ENCODE results near the gene NYAP2. TPM values are rescaled to one million over a fixed set of nuclear protein-coding genes. Genes with fewer than 3 reads are reported as not detected.

Gene NYAP2
- total RNA-seq, 2 donors from 2014 or later: 0.04 TPM; not detected in 1

DNA sequence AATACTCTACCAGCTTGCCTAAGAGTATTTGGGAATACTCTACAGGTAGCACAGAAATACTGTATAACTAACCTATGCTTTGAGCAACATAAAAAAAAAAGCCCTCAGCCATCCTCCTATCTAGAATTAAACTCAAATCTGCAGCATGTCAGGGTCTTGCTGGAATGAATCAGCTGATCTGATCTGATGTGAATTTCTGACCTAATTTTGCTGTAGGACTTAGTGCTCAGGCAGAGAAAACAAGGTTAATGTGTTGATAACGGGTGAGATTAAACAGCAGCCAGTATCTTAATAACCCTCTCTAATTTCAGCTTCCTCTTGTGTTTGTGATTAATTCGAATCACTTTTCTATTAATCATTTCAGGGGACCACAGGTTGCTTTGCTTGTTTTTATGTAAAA, 16.3 kb downstream of the NYAP2 start:
- no peaks in the 10 kb centered on the region for H3K36me3 Mint-ChIP-seq
- DNase-seq (ENCODE audit: low spot score in 2 of 2) (no peak), ATAC-seq (no peak)
- no peaks in the 10 kb centered on the region for H3K9me3 Mint-ChIP-seq
- H3K27ac Mint-ChIP-seq: no peak overlapping the region

DNA sequence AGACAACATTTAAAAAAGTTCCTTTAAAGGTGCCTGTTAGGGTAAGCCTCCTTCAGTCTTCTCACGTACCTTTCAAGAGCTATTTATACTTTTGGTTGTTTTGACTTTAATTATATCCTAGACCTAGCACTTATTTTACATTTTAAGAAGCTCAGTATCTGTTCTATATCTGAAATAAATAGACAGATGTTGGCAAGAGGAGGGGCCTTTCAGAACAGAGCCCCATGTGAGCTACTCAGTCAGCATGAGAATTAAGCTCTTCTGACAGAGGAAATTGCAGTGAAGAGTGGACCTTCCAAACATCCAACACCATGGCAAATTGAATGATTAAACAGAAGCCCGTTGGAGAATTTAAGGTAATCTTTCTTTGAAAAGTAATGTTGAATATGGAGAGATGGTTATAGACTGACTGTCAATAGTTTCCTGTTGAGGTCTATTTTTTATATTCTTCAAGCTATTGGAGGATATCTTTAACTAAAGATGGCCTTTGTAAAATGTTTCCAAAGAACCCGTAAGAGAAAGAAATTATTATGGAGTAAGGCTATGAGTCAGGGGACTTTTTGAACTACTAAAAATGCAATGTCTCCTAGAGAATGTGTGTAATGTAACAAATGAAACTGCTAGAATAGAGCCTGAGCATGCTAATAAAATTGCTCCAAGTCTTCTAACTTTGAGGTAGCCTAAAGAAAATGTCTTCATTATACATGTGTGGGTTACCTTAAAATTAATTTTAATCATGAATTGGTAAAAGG, 17.3 kb downstream of the NYAP2 start:
- no peak for DNase-seq (ENCODE audit: low spot score in 2 of 2)
- H3K36me3 Mint-ChIP-seq: no peaks in the 10 kb centered on the region
- H3K27ac Mint-ChIP-seq: no peak overlapping the region
- ATAC-seq: no peak
- no peaks in the 10 kb centered on the region for H3K9me3 Mint-ChIP-seq

DNA sequence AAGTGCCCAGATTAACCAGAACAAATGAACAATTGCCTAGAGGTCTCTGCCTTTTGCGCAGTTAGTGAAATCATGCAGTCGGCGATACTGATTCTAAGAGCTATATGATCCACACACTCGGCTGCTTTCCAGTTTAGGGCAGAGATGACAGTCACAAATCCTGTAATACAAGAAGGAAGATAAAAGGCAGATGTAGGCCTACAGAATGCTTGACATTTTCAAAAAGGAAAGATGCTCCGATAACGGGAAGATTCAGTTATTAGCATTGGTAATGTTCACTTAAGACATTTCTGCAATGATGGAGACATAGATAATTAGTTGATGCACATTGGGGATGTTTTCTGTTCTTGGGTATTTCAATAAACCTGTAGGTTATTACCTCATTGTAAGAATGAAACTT, 19.5 kb downstream of the NYAP2 start:
- H3K36me3 Mint-ChIP-seq: no peaks in the 10 kb centered on the region
- no peak overlapping the region for H3K27ac Mint-ChIP-seq
- DNase-seq (ENCODE audit: low spot score in 2 of 2): no peak
- no peak for ATAC-seq
- no peaks in the 10 kb centered on the region for H3K9me3 Mint-ChIP-seq

DNA sequence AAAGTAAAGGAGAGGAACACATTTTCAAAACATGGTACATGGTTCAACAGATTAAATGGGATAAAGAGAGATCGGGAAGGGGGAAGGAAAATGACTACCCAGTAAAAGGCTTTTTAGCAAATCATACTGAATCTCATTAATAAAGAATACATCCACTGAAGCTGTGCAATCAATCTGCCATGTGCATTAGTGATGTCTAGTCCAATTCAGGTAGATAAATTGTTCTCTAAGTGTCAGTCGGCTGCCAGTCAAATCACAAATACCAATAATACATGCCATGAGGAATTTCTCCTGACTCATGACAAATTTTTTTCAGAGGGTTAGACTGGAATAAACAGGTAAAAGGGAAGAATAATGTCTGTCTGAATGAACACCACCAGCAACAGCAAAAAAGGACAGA, 22.6 kb downstream of the NYAP2 start:
- no peak overlapping the region for H3K27ac Mint-ChIP-seq
- ATAC-seq (no peak), DNase-seq (ENCODE audit: low spot score in 2 of 2) (no peak)
- no peaks in the 10 kb centered on the region for H3K36me3 Mint-ChIP-seq
- H3K9me3 Mint-ChIP-seq: no peaks in the 10 kb centered on the region

DNA sequence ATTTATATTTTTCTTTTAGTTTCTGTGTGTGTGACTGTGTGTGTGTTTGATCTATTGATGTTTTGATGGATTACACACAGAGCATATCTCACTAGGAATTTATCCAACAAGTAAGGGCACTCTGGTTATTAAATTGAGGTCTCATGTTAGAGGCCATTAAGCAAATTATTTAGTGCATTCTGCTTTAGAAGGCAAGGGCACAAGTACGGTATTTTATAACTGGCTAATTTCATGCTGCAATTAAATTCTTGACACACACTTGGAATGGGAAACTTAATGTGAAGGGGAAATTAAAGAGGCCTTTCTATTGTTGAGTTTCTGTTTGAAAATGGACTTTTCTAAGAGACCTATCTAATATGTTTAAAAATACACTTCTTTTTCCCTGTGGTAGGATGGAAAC, 25.8 kb downstream of the NYAP2 start:
- ATAC-seq: no peak
- H3K36me3 Mint-ChIP-seq: no peaks in the 10 kb centered on the region
- H3K27ac Mint-ChIP-seq: no peak overlapping the region
- H3K9me3 Mint-ChIP-seq: no peaks in the 10 kb centered on the region
- no peak for DNase-seq (ENCODE audit: low spot score in 2 of 2)

DNA sequence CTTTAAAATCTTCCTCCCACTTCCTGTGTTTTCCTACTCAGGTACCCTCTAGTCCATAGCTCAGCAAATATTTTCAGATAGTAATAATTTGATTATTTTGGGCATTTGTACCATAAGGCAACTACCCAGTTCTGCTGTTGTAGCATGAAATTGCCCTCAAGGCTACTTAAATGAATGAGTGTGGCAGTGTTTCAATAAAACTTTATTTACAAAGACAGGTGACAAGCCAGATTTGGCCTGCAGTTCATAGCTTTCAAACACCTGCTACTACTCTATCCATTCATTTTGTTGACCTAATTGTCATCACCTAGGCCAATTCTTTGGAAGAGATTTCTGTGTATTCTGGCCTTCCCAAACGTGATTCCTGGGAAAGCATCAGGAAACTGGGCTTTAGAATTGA, 28.9 kb downstream of the NYAP2 start:
- Mint-ChIP-seq H3K36me3 (no peaks in the 10 kb centered on the region), H3K9me3 (no peaks in the 10 kb centered on the region), H3K27ac (no peak overlapping the region)
- ATAC-seq (no peak), DNase-seq (ENCODE audit: low spot score in 2 of 2) (no peak)

DNA sequence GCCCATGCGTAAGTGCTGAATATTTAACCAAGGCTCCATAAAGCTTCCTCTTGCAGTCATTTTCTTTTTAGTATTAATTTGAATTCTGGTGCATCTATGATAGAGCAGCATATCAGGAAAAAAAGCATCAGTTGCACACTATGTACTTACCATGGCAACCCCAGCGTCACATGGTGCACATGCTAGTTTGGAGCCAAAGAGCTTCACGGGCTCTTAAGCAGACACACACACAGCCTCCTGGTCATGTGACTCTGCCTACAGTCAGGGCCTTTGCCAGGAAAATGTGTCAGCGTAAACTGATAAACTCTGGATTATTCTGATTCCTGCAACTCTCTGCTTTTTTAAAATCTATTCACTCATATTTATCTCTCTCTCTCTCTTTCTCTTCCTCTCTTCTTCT, 30.2 kb downstream of the NYAP2 start:
- no peak for ATAC-seq
- Mint-ChIP-seq H3K36me3 (no peaks in the 10 kb centered on the region), H3K27ac (no peak overlapping the region), H3K9me3 (no peaks in the 10 kb centered on the region)
- no peak for DNase-seq (ENCODE audit: low spot score in 2 of 2)

DNA sequence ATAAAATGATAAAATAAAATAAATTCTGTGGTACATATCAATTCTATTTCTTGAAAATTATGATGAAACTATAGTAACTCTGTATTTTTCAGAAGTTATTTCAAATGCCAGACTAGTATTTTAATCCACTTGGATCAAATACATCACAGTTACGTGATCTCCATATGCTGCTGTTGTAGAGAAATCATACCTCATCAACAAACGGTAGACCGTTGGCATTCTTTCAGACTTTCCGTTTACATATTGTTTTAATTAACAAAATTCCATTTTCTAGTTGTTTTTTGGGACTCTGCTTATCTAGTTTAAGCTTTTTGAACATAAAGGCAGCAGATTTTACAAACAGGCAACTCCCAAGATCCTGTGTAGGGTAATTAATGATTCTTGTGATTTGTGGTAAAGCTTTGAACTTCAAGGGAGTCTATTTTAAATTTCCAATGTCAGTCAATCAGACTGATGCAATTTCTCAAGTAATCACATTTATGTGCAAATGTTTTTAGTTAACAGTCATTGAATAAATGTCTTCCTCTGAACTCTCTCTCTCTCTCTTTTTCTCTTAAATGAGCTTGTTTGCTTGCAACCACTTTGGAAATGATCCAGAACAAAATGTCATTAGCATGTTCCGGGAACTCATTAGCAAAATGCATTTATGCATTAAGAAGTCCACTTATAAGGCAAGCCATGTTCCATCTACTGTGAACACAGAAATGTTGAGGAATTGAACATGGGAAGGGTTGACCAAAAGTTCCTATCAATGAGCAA, 31.8 kb downstream of the NYAP2 start:
- DNase-seq (ENCODE audit: low spot score in 2 of 2): no peak
- Mint-ChIP-seq H3K9me3 (no peaks in the 10 kb centered on the region), H3K36me3 (no peaks in the 10 kb centered on the region), H3K27ac (no peak overlapping the region)
- no peak for ATAC-seq

DNA sequence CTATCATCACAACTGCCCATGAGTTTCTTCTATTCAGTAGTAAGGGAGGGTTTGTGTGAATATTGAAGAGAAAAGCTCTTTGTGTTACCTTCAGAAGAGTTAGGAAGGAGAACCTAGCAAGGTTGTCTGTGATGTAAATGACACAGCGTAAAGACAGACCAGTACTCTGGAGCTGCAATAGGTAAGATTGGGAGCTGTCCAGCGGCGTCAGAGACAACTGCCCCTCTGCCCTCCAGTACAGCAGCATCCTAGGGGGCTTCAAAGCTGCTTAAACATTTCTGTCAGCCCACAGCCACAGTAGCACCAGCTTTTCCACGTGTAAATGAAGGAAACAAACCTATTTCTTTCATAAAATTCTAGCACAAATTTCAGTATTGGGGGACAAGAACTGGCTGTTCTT, 34.5 kb downstream of the NYAP2 start:
- no peak for ATAC-seq
- H3K27ac Mint-ChIP-seq: no peak overlapping the region
- no peaks in the 10 kb centered on the region for H3K36me3 Mint-ChIP-seq
- no peak for DNase-seq (ENCODE audit: low spot score in 2 of 2)
- no peaks in the 10 kb centered on the region for H3K9me3 Mint-ChIP-seq

DNA sequence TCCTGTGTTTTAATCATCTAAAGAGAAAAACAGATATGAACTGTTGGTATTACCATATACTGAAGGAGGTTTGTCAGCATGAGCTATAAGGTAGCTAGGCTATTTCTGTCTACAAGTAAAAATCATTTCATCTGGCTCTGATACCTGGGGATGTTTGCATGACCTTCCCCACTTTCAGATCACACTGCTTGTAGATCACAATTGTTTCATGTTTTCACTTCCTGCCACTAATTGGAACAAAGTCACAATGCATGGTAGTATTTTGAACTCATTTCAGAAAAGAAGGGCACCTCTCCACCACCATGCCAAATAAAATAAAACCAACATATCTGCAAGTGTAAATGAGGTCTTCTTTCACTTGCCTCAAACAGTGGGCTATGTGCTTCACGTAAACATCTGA, 37.8 kb downstream of the NYAP2 start:
- H3K27ac Mint-ChIP-seq: no peak overlapping the region
- no peaks in the 10 kb centered on the region for H3K9me3 Mint-ChIP-seq
- DNase-seq (ENCODE audit: low spot score in 2 of 2): no peak
- no peaks in the 10 kb centered on the region for H3K36me3 Mint-ChIP-seq
- no peak for ATAC-seq

DNA sequence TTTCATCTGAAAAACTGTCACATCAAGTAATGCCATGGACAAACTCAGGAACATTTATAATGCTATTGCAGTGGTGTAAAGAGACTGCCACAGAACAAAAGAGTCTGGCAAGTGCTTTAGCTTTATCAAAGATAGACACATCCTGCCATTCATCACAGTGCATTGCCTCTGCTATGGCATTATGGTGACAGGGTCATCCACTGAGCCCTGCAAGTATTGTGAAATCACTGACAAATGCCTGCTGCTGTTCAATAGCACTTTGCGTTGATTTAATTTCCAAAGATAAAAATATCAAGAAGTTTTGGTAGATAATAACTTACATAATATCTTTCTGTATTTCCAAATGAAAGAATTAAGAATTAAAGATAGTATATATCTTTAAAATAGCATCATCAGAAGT, 38.7 kb downstream of the NYAP2 start:
- Mint-ChIP-seq H3K27ac (no peak overlapping the region), H3K36me3 (no peaks in the 10 kb centered on the region), H3K9me3 (no peaks in the 10 kb centered on the region)
- ATAC-seq (no peak), DNase-seq (ENCODE audit: low spot score in 2 of 2) (no peak)

DNA sequence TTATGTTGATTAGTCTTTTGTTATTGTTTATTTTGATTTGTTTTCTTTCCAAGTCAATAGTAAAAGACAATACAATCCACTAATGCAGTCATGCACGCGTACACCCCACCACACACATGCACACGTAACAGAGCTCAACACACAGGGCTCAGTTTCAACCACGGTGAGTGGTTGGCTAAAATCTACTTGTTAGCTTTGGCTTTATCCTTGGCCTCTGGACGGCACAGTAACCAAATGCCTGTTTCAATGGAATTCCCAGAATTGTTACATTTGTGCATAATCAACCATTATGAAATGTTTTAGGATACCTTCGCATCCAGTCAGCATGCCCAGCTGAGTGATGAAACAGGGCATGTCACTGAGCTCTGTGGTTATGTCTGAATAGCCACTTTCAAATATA, 53.2 kb downstream of the NYAP2 start:
- no peak for ATAC-seq
- Mint-ChIP-seq H3K9me3 (no peaks in the 10 kb centered on the region), H3K36me3 (no peaks in the 10 kb centered on the region), H3K27ac (no peak overlapping the region)
- DNase-seq (ENCODE audit: low spot score in 2 of 2): no peak

DNA sequence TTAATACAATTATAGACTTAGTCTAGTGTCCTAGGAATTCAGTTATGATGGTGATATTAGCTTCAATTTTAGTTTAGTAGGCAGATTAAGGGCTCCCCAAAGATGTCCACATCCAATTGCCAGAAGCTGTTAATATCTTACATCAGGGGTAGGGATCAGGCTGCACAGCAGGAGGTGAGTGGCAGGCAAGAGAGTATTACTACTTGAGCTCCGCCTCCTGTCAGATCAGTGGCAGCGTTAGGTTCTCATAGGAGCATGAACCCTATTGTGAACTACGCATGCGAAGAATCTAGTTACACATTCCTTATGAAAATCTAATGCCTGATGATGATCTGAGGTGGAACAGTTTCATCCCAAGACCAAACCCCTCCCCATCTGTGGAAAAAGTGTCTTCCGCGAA, 54.9 kb downstream of the NYAP2 start:
- no peak overlapping the region for H3K27ac Mint-ChIP-seq
- ATAC-seq: no peak

DNA sequence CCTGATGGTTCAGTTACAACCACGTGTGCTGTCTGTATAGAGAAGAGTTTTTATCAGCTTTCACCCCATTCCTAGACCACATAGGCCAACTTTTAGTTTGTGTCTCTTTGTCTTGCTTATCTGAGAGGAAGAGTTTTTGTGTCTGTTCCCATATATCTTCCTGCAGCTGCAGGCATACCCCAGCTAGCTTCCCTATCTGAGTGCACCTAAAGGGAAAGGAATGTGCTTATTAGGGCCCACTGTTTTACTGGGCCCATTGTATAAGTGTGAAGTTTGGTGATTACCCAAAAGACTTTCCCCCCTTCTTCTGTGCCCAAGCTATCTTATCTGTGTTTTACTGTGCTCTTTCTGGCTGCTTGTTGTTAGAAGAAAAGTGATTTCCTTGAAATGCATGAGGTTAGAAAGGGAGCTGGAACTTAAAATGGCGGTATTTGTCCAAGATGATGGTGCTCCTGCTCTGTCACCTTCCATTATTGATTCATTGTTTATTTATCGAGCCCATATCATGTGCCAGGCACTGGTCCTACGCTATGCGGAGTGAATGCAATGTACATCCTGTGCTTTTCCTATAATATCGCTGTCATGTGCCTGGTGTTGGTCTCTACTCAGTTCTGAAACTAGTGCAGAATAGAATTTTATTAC, 57.2 kb downstream of the NYAP2 start:
- DNase-seq (ENCODE audit: low spot score in 2 of 2) (no peak), ATAC-seq (no peak)
- Mint-ChIP-seq H3K27ac (no peak overlapping the region), H3K9me3 (no peaks in the 10 kb centered on the region), H3K36me3 (no peaks in the 10 kb centered on the region)

More for the DNA sequence above, 54.9 kb downstream of the NYAP2 start:
- Mint-ChIP-seq H3K36me3 (no peaks in the 10 kb centered on the region), H3K9me3 (no peaks in the 10 kb centered on the region)
- no peak for DNase-seq (ENCODE audit: low spot score in 2 of 2)

DNA sequence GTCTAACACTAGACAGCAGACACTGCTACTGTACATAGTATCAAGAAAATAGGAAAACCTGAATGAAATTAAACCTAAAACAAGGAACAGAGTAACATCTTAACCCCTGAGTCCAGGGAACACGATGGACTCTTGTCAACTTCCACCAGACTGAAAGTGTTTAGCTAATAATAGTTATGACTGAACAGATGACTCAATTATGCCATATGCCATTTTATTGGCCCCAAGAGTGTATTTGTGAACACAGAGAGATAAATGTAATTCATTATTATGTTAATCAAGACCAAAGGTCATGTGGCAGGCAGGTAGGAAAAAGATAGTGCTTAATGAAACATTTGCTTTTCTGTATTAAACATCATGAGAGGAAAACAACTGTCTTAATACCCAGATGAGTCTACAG, 58.0 kb downstream of the NYAP2 start:
- Mint-ChIP-seq H3K27ac (no peak overlapping the region), H3K9me3 (no peaks in the 10 kb centered on the region), H3K36me3 (no peaks in the 10 kb centered on the region)
- DNase-seq (ENCODE audit: low spot score in 2 of 2) (no peak), ATAC-seq (no peak)

DNA sequence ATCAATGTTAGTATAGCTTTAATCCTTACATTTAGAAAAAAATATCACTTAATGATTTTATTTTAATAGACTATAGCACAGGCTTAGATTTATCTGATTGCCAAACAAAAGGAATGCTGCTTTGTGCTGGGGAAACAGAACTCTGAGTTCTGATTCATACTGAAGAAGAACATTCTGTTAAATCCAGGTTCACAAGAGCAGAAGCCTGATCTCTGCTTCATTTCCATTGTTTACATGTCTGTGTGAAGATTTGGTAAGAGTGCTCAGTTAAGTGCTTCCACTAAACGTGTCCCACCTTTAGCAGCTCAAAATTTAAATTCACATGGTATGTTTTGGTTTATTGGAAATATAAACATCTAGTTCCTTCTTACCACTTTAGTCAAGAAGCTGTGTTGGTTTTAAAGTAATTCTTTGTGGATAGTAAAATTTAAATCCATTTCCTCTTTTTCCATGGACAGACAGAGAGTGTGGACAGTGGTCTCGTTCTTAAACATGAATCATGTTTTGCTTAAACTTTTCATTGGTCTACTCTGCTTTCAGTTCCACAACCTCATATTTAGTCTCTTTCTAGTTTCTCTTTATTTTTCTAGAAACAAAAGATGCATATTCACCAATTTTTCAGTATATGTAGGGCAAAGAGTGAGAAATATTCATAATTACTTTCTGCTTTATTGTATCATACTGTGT, 59.1 kb downstream of the NYAP2 start:
- ATAC-seq (no peak), DNase-seq (ENCODE audit: low spot score in 2 of 2) (no peak)
- Mint-ChIP-seq H3K9me3 (no peaks in the 10 kb centered on the region), H3K27ac (no peak overlapping the region), H3K36me3 (no peaks in the 10 kb centered on the region)

DNA sequence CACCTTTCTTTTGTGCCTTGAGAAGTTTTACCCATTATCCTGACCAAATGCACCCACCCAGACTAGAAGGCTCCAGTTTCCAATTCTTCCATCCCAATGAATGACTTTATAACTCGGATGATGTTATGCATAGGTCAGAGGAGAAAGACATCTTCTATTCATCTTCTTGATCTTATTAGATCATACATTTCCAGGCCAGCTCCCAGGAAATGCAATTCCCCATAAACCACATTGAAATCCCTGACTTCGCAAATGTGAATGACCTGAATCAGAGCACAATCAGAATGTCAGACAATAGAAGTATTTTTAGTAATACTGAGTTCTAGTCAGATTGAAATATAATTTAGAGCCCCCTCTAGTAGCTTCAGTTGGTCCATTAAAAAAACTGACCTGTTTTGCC, 62.9 kb downstream of the NYAP2 start:
- no peak for DNase-seq (ENCODE audit: low spot score in 2 of 2)
- H3K27ac Mint-ChIP-seq: no peak overlapping the region
- no peaks in the 10 kb centered on the region for H3K9me3 Mint-ChIP-seq
- H3K36me3 Mint-ChIP-seq: peaks cover 0 to 10% of the 10 kb centered on the region in 2 donors
- ATAC-seq: no peak
